ENCODE results near the gene ZNF563.

DNA sequence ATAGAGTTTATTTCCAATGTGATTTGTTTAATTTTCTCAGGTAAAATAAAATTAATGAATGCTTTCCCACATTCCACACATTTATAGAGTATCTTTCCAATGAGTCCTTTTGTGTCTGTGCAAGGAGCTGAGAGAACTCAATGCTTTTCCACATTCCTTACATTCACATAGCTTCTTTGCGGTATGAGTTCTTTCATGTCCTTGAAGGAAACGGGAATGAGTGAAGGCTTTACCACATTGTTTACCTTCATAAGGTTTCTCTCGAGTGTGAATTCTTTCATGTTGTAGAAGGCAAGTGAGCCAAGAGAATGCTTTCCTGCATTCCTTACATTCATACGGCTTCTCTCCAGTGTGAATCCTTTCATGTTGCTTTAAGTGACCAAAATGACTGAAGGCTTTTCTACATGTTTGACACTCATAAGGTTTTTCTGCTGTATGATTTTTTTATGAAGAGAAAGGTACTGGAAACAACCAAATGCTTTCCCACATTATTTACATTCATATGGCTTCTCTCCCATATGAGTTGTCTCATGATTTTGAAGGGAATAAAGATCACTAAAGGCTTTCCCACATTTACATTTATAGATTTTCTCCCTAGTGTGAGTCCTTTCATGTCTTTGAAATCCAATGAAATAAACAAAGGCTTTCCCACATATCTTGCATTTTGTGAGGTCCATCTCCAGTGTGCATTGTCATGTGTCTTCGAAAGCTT, 46.5 kb upstream of the ZNF563 start:
- TF ChIP-seq, protein P1, sequence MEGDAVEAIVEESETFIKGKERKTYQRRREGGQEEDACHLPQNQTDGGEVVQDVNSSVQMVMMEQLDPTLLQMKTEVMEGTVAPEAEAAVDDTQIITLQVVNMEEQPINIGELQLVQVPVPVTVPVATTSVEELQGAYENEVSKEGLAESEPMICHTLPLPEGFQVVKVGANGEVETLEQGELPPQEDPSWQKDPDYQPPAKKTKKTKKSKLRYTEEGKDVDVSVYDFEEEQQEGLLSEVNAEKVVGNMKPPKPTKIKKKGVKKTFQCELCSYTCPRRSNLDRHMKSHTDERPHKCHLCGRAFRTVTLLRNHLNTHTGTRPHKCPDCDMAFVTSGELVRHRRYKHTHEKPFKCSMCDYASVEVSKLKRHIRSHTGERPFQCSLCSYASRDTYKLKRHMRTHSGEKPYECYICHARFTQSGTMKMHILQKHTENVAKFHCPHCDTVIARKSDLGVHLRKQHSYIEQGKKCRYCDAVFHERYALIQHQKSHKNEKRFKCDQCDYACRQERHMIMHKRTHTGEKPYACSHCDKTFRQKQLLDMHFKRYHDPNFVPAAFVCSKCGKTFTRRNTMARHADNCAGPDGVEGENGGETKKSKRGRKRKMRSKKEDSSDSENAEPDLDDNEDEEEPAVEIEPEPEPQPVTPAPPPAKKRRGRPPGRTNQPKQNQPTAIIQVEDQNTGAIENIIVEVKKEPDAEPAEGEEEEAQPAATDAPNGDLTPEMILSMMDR (conservative IDR thresholded peaks at IDR 0.05; ENCODE audit: low read depth in 2 of 2), result no peak
- no peak for TF ChIP-seq STAT1 (IDR thresholded peaks at IDR 0.05; ENCODE audit: unreplicated experiment)

Data from GM23338 (cell line).